ENCODE data around the gene NSD1.
A peak's percentile ranks its signal among the peaks of the same experiment; 100 is the strongest.

Gene NSD1

GRCh38 chr5:177343777-177344176, 210.2 kb downstream of the NSD1 start:
- no peak for TF ChIP-seq CTCF (IDR thresholded peaks at IDR 0.05; ENCODE audit: low read depth, low read length)
- DNase-seq (ENCODE audit: low read depth in 2 of 2) = no peak
- no peak overlapping the region for H3K4me3 ChIP-seq (replicated peaks in 1 of 2; ENCODE audit: low read depth in 2 of 2, low read length in 2 of 2)

GRCh38 chr5:177344891-177345290, 211.3 kb downstream of the NSD1 start:
- no peak for DNase-seq (ENCODE audit: low read depth in 2 of 2)
- H3K4me3 ChIP-seq (replicated peaks in 1 of 2; ENCODE audit: low read depth in 2 of 2, low read length in 2 of 2) = no peak overlapping the region
- TF ChIP-seq CTCF (IDR thresholded peaks at IDR 0.05; ENCODE audit: low read depth, low read length) = no peak

- DNase-seq (ENCODE audit: low read depth in 2 of 2) = no peak
- H3K4me3 ChIP-seq (replicated peaks in 1 of 2; ENCODE audit: low read depth in 2 of 2, low read length in 2 of 2) = no peak overlapping the region
- TF ChIP-seq CTCF (IDR thresholded peaks at IDR 0.05; ENCODE audit: low read depth, low read length) = no peak
These were observed 213.2 kb downstream of the NSD1 start for GRCh38 chr5:177346820-177347219.

GRCh38 chr5:177347699-177348098, 214.1 kb downstream of the NSD1 start:
- no peak for DNase-seq (ENCODE audit: low read depth in 2 of 2)

GRCh38 chr5:177349362-177349647, 215.7 kb downstream of the NSD1 start:
- no peak for DNase-seq (ENCODE audit: low read depth in 2 of 2)
- no peak overlapping the region for H3K4me3 ChIP-seq (replicated peaks in 1 of 2; ENCODE audit: low read depth in 2 of 2, low read length in 2 of 2)
- no peak for TF ChIP-seq CTCF (IDR thresholded peaks at IDR 0.05; ENCODE audit: low read depth, low read length)

More at GRCh38 chr5:177347699-177348098, 214.1 kb downstream of the NSD1 start:
- H3K4me3 ChIP-seq (replicated peaks in 1 of 2; ENCODE audit: low read depth in 2 of 2, low read length in 2 of 2) = no peak overlapping the region
- TF ChIP-seq CTCF (IDR thresholded peaks at IDR 0.05; ENCODE audit: low read depth, low read length) = no peak

GRCh38 chr5:177349762-177350161, 216.2 kb downstream of the NSD1 start:
- no peak for DNase-seq (ENCODE audit: low read depth in 2 of 2)
- TF ChIP-seq CTCF (IDR thresholded peaks at IDR 0.05; ENCODE audit: low read depth, low read length) = no peak
- peak overlapping the region in 1 of 2 donors; percentile 100 for H3K4me3 ChIP-seq (replicated peaks in 1 of 2; ENCODE audit: low read depth in 2 of 2, low read length in 2 of 2)
